Stomach (tissue), 9 donors: Measurements from ENCODE around the gene IVD. TPM values are rescaled to one million over a fixed set of nuclear protein-coding genes. Genes with fewer than 3 reads are reported as not detected.

Experiments used
- DNase-seq, 2 donors: peaks; one replicate each; pipeline versions ENCODE4 v3.0.0 to v3.0.0-alpha.2; 2013 to 2019
- H3K27ac ChIP-seq, 5 donors: fragments of 200-600 bp in 4 of 5; sonication (generic) in 4 of 5; one replicate each; pipeline ENCODE4 v1.5.1; 2013 to 2019; ENCODE audit warnings: mild to moderate bottlenecking in 1 of 5, moderate library complexity in 1 of 5
- H3K27me3 ChIP-seq, 3 donors: fragments of 200-600 bp; sonication (generic); one replicate each; pipeline ENCODE4 v1.5.1; 2017 to 2019; ENCODE audit warnings: mixed run types in 1 of 3
- H3K36me3 ChIP-seq, 4 donors: fragments of 200-600 bp; sonication (generic); 1 replicate in 3 of 4; 2 replicates in 1 of 4; pipeline ENCODE4 v1.5.1; 2016 to 2019
- H3K4me1 ChIP-seq, 4 donors: fragments of 200-600 bp; sonication (generic); one replicate each; pipeline ENCODE4 v1.5.1; 2016 to 2019
- H3K4me3 ChIP-seq, 4 donors: fragments of 200-600 bp; sonication (generic) in 3 of 4; one replicate each; pipeline ENCODE4 v1.5.1; 2016 to 2019; ENCODE audit warnings: mild to moderate bottlenecking in 1 of 4
- H3K9me3 ChIP-seq, 4 donors: fragments of 200-600 bp; sonication (generic); one replicate each; pipeline ENCODE4 v1.5.1; 2016 to 2019
- EP300 ChIP-seq: sonication (generic); formaldehyde crosslinking; IDR thresholded peaks from one replicate; pipeline ENCODE4 v1.6.1; 2017; ENCODE audit warnings: antibody characterized with exemption
- POLR2A ChIP-seq, 4 donors: fragments of 450-650 bp; IDR thresholded peaks; one replicate each; pipeline ENCODE4 v1.6.1; 2016; ENCODE audit warnings: antibody characterized with exemption in 4 of 4, control low read depth in 2 of 4, mild to moderate bottlenecking in 1 of 4, moderate library complexity in 1 of 4
- POLR2AphosphoS5 ChIP-seq, 3 donors: sonication (generic); formaldehyde crosslinking; IDR thresholded peaks; one replicate each; pipeline ENCODE4 v1.6.1; 2016; ENCODE audit warnings: antibody characterized with exemption in 3 of 3
- WGBS, 5 donors: extraction: QIAGEN DNeasy Blood & Tissue Kit in 3 of 5; methylation state at CpG; one replicate each; pipeline versions ENCODE4 v1.1.5 to v1.1.7; 2013 to 2018; 5-methylcytosine and 5-hydroxymethylcytosine counted together
- intact Hi-C: fragments of 100-400 bp; cut with DNase I; formaldehyde crosslinking; loops from one replicate; pipeline ENCODE4 v1.15.1; 2023; ENCODE audit warnings: low total_unique reads
- polyA plus RNA-seq, 3 donors: library from polyadenylated mRNA; stranded (reverse); fragments of 200-250 nt; gene quantifications; one replicate each; pipeline ENCODE4 v1.2.3, GENCODE V29; 2013
- total RNA-seq, 5 donors: library from RNA; depleted of rRNA; stranded (reverse); fragments of >200 nt; gene quantifications; one replicate each; pipeline versions ENCODE4 v1.1.0 to v1.2.3, GENCODE V29; 2014 to 2016
- TF ChIP-seq, protein P1 (sequence below), 7 experiments: fragments of 450-650 bp in 4 of 7; fragments of 200-600 bp in 3 of 7; sonication (generic) in 3 of 7; IDR thresholded peaks; one replicate each; pipeline ENCODE4 v1.5.1; 2016 to 2019; ENCODE audit warnings: antibody characterized with exemption in 7 of 7, control low read depth in 2 of 7, mild to moderate bottlenecking in 1 of 7
- donor health status: healthy with polysubstance abuse.
- donor health status: Bipolar disorder and iron deficiency.
- donor health status: healthy.

The IVD gene
- total and polyA plus RNA-seq, 8 donors, result 26.7 to 78.1 (median 45.3) TPM

DNA sequence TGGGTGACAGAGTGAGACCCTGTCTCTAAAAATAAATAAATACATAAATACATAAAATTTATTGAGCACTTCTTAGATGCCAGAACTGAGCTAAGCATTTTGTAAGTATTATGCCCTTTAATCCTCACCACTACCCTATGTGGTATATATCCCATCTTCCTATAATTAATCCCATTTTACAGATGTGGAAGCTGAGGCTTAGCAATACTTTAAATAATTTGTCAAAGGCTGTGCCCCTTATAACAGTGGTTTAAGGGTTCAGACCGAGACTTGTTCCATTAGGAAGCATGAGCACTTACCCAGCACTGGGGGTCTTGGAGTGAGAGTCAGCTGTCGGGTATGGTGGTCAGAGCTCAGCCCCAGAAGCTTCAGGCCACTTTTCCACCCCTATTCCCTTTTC, 57.7 kb downstream of the IVD start:
- Histone ChIP-seq H3K27ac (no peak overlapping the region), H3K27me3 (no peaks in the 10 kb centered on the region), H3K9me3 (no peaks in the 10 kb centered on the region), H3K36me3 (peaks cover 49 to 94% (median 91%) of the 10 kb centered on the region in 4 donors), H3K4me1 (peaks cover 5 to 12% (median 8%) of the 10 kb centered on the region in 4 donors), H3K4me3 (no peak overlapping the region)
- DNase-seq, result no peak
- 89 to 97% (median 96%) methylated on average over 2 of the region's 2 CpGs for WGBS, 5 donors
- intact Hi-C loops, result no loop called here
- TF ChIP-seq POLR2A (IDR thresholded peaks at IDR 0.05) (no peak), POLR2AphosphoS5 (IDR thresholded peaks at IDR 0.05) (no peak), EP300 (no peak)
- TF ChIP-seq, protein P1, sequence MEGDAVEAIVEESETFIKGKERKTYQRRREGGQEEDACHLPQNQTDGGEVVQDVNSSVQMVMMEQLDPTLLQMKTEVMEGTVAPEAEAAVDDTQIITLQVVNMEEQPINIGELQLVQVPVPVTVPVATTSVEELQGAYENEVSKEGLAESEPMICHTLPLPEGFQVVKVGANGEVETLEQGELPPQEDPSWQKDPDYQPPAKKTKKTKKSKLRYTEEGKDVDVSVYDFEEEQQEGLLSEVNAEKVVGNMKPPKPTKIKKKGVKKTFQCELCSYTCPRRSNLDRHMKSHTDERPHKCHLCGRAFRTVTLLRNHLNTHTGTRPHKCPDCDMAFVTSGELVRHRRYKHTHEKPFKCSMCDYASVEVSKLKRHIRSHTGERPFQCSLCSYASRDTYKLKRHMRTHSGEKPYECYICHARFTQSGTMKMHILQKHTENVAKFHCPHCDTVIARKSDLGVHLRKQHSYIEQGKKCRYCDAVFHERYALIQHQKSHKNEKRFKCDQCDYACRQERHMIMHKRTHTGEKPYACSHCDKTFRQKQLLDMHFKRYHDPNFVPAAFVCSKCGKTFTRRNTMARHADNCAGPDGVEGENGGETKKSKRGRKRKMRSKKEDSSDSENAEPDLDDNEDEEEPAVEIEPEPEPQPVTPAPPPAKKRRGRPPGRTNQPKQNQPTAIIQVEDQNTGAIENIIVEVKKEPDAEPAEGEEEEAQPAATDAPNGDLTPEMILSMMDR (IDR thresholded peaks at IDR 0.05), result no peak

DNA sequence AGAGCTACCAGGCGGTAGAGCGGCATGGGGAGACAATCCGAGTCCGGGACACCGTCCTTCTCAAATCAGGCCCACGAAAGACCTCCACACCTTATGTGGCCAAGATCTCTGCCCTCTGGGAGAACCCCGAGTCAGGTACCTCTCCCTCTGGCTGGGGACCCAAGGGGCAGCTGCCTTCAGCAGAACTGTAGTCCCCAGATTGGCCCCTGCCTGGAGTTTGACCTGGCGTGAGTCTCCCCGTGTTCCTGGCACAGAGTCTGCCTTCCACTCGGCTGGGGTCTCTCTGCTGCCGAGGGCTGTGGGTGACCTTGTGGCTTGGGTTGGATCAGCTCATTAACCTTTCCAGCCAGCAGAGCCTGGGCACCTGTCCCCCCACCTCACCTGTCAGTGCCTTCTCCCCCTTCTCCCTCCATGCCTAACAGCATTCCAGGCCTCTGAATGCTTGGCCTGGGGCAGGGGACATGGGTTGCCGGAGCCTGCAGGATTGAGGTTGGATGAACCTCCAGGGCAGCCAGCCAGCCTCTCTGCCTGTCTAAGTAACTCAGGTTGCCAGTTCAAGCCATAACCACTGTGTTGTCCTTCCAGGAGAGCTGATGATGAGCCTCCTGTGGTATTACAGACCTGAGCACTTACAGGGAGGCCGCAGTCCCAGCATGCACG, 58.4 kb downstream of the IVD start:
- Histone ChIP-seq H3K9me3 (no peaks in the 10 kb centered on the region), H3K27ac (no peak overlapping the region), H3K4me3 (no peak overlapping the region), H3K36me3 (peaks cover 42 to 87% (median 84%) of the 10 kb centered on the region in 4 donors), H3K27me3 (no peaks in the 10 kb centered on the region), H3K4me1 (peaks cover 5 to 12% (median 8%) of the 10 kb centered on the region in 4 donors)
- WGBS, 5 donors, result 84 to 92% (median 90%) methylated on average over 12 to 14 of the region's 14 CpGs
- DNase-seq, result no peak
- intact Hi-C loops, result no loop called here
- TF ChIP-seq EP300, result no peak
- TF ChIP-seq, protein P1 (IDR thresholded peaks at IDR 0.05), result no peak
- TF ChIP-seq POLR2A (IDR thresholded peaks at IDR 0.05), result no peak
- TF ChIP-seq POLR2AphosphoS5 (IDR thresholded peaks at IDR 0.05), result no peak

DNA sequence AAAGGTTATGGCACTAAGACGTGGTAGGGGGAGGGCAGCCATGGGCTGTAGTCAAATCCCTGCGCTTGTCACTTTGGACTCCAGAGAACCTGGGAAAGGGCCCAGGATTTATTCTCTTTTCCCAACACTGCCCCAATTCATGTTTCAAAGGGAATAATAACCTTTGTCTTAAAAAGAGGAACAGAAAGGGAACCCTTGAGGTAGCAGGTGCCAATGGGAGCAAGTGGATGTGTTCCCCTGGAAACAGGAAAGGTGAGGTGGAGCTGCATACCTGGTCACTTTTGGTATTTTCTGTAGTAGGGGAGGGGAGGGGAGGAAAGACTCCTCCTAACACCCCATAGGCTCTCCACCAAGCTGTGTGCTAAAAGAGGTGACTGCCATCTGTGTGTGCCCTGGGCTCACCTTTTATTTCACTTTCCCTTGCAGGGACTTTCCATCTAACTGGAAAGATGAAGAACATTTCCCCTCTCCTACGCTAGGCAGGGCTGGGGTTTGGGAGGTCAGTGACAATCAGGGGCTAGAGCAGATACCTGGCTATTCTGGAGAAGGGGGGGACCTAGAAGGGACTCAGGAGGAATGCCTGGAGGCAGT, 59.1 kb downstream of the IVD start:
- TF ChIP-seq, protein P1 (IDR thresholded peaks at IDR 0.05), result no peak
- no peak for TF ChIP-seq EP300
- TF ChIP-seq POLR2A (IDR thresholded peaks at IDR 0.05), result no peak
- TF ChIP-seq POLR2AphosphoS5 (IDR thresholded peaks at IDR 0.05), result no peak
- Histone ChIP-seq H3K36me3 (peaks cover 35 to 81% (median 77%) of the 10 kb centered on the region in 4 donors), H3K9me3 (no peaks in the 10 kb centered on the region), H3K27ac (no peak overlapping the region), H3K4me3 (no peak overlapping the region), H3K27me3 (no peaks in the 10 kb centered on the region), H3K4me1 (peaks cover 5 to 12% (median 9%) of the 10 kb centered on the region in 4 donors)
- WGBS, 5 donors, result 84 to 100% (median 91%) methylated on average over 3 of the region's 3 CpGs
- no peak for DNase-seq
- intact Hi-C loops, result no loop called here

GRCh38 chr15:40465939-40466338, 60.3 kb downstream of the IVD start:
- no peak for DNase-seq
- TF ChIP-seq POLR2AphosphoS5 (IDR thresholded peaks at IDR 0.05), result no peak
- TF ChIP-seq, protein P1 (IDR thresholded peaks at IDR 0.05), result no peak
- TF ChIP-seq EP300, result no peak
- no peak for TF ChIP-seq POLR2A (IDR thresholded peaks at IDR 0.05)
- H3K36me3 ChIP-seq, result peaks cover 32 to 68% (median 64%) of the 10 kb centered on the region in 4 donors
- peak overlapping the region in 4 of 5 donors; percentile 42 to 64 (median 56) for H3K27ac ChIP-seq
- H3K4me1 ChIP-seq, result peaks cover 12 to 19% (median 17%) of the 10 kb centered on the region in 4 donors
- no peak overlapping the region for H3K4me3 ChIP-seq
- H3K9me3 ChIP-seq, result no peaks in the 10 kb centered on the region
- 94 to 100% (median 97%) methylated on average over 10 of the region's 10 CpGs for WGBS, 5 donors
- H3K27me3 ChIP-seq, result no peaks in the 10 kb centered on the region
- intact Hi-C loops, result no loop called here
